Neutrophil (primary cell): Measurements from ENCODE around the gene PVALEF.

Experiments used
- H3K27ac ChIP-seq: fragments of 200-600 bp; sonication (generic); 2 replicates; pipeline ENCODE4 v1.5.1; 2016; ENCODE audit warnings: mild to moderate bottlenecking, moderate library complexity
- H3K27me3 ChIP-seq: fragments of 200-600 bp; sonication (generic); 2 replicates; pipeline ENCODE4 v1.6.0; 2016; ENCODE audit warnings: mild to moderate bottlenecking
- H3K36me3 ChIP-seq: fragments of 200-600 bp; sonication (generic); 2 replicates; pipeline ENCODE4 v1.5.1; 2017
- H3K4me1 ChIP-seq, 2 experiments: fragments of 200-600 bp in 1 of 2; sonication (generic) in 1 of 2; 1 replicate in 1 of 2; 2 replicates in 1 of 2; pipeline versions ENCODE4 v1.5.1 to v1.6.1; 2013 to 2016; ENCODE audit warnings: low read depth in 1 of 2, low read length in 1 of 2, mild to moderate bottlenecking in 1 of 2, moderate library complexity in 1 of 2; ENCODE audit not compliant: control insufficient read depth in 1 of 2, insufficient read depth in 1 of 2
- H3K4me3 ChIP-seq, 2 experiments: fragments of 200-600 bp in 1 of 2; sonication (generic) in 1 of 2; 1 replicate in 1 of 2; 2 replicates in 1 of 2; pipeline ENCODE4 v1.5.1; 2013 to 2016; ENCODE audit warnings: low read depth in 1 of 2, low read length in 1 of 2, mild to moderate bottlenecking in 1 of 2, moderate library complexity in 1 of 2
- H3K9me3 ChIP-seq: fragments of 200-600 bp; sonication (generic); 2 replicates; pipeline ENCODE4 v1.5.1; 2016
- CTCF ChIP-seq: fragments of 200-600 bp; sonication (generic); IDR thresholded peaks from 2 replicates; pipeline ENCODE4 v1.5.1; 2016; ENCODE audit warnings: antibody characterized with exemption

The PVALEF gene

GRCh38 chr17:81189016-81189415 lies 23.7 kb downstream of the PVALEF start:
- Histone ChIP-seq H3K36me3 (peaks cover 4% of the 10 kb centered on the region), H3K4me3 (no peak overlapping the region), H3K27me3 (peaks cover 12% of the 10 kb centered on the region), H3K4me1 (peaks cover 10 to 11% of the 10 kb centered on the region in 2 experiments), H3K9me3 (no peaks in the 10 kb centered on the region), H3K27ac (no peak overlapping the region)
- no peak for TF ChIP-seq CTCF

GRCh38 chr17:81189670-81190530 lies 24.6 kb downstream of the PVALEF start:
- peaks cover 10 to 11% of the 10 kb centered on the region in 2 experiments for H3K4me1 ChIP-seq
- no peak overlapping the region for H3K27ac ChIP-seq
- TF ChIP-seq CTCF, result peak; percentile 40
- peaks cover 3% of the 10 kb centered on the region for H3K27me3 ChIP-seq
- peaks cover 4% of the 10 kb centered on the region for H3K36me3 ChIP-seq
- no peaks in the 10 kb centered on the region for H3K9me3 ChIP-seq
- no peak overlapping the region for H3K4me3 ChIP-seq

GRCh38 chr17:81190591-81190990 lies 25.3 kb downstream of the PVALEF start:
- no peak for TF ChIP-seq CTCF
- Histone ChIP-seq H3K36me3 (peaks cover 4% of the 10 kb centered on the region), H3K27me3 (no peaks in the 10 kb centered on the region), H3K9me3 (no peaks in the 10 kb centered on the region), H3K4me1 (peaks cover 6% of the 10 kb centered on the region in 2 experiments), H3K27ac (no peak overlapping the region), H3K4me3 (no peak overlapping the region)

DNA sequence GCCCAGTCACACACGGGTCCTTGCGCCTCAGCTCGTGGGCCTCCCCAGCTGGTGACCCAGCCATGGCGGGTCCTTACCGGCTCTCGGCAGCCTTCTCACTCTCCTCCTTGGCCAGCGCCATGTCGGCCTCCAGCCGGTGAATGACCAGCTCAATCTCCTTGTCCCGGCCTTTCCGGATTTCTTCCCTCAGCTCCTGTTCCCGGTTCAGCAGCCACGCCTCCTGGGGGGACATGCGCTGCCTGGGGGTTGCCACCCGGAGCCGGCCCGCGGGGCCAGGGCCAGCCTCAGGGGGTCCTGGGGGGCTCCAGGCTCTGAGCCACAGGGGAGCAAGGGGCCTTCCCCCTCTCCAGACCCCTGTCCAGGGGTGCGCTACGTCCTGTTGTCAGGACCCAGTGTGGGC lies 25.8 kb downstream of the PVALEF start:
- H3K27ac ChIP-seq, result no peak overlapping the region
- no peaks in the 10 kb centered on the region for H3K27me3 ChIP-seq
- peaks cover under 1% of the 10 kb centered on the region in 2 experiments for H3K4me1 ChIP-seq
- no peak overlapping the region for H3K4me3 ChIP-seq
- no peak for TF ChIP-seq CTCF
- H3K36me3 ChIP-seq, result peaks cover 6% of the 10 kb centered on the region
- no peaks in the 10 kb centered on the region for H3K9me3 ChIP-seq

DNA sequence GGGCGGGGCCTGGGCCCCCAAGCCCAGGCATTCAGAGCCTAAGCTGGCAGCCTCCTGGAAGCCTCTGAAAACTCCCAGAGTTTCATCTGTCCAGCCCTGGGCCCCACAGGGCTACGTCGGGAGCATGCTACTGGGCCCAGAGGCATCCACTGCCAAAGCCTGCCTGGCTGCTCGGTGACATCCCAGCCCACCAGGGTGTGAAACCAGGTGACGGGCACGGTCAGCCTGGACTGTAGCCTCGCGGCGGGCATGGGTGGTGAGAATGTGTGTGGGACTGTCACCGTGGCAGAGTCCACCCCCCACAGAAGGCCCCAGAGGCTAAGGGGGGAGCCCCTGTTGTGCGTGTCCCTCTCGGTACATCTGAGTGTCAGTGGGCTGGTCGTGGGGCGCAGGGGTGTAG lies 26.3 kb downstream of the PVALEF start:
- H3K27ac ChIP-seq, result no peak overlapping the region
- H3K4me3 ChIP-seq, result no peak overlapping the region
- peaks cover 11% of the 10 kb centered on the region for H3K36me3 ChIP-seq
- no peak for TF ChIP-seq CTCF
- no peaks in the 10 kb centered on the region for H3K9me3 ChIP-seq
- no peaks in the 10 kb centered on the region for H3K27me3 ChIP-seq
- no peaks in the 10 kb centered on the region for H3K4me1 ChIP-seq
